ENCODE data around the gene FAM200B.

Gene FAM200B

DNA sequence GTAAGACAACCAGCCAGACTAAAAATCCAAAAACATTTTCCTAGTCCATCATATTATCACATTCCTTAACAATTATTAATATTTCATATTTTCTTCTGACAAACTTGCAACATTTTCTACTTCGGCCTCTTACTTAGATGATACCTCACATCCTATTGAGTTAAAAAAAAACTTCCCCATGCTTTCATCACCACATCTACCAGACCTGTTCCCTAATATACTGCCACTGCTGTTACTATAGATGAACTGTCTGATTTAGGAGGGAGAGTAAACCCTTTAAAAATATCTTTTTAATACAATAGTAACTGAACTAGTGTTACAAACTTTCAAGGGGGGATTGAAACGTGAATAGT is 1.5 kb downstream of the FAM200B start:
- no peak for TF ChIP-seq EZH2 (IDR thresholded peaks at IDR 0.05; ENCODE audit: borderline replicate concordance, low read depth, low read length, severe bottlenecking)
- TF ChIP-seq, protein P1, sequence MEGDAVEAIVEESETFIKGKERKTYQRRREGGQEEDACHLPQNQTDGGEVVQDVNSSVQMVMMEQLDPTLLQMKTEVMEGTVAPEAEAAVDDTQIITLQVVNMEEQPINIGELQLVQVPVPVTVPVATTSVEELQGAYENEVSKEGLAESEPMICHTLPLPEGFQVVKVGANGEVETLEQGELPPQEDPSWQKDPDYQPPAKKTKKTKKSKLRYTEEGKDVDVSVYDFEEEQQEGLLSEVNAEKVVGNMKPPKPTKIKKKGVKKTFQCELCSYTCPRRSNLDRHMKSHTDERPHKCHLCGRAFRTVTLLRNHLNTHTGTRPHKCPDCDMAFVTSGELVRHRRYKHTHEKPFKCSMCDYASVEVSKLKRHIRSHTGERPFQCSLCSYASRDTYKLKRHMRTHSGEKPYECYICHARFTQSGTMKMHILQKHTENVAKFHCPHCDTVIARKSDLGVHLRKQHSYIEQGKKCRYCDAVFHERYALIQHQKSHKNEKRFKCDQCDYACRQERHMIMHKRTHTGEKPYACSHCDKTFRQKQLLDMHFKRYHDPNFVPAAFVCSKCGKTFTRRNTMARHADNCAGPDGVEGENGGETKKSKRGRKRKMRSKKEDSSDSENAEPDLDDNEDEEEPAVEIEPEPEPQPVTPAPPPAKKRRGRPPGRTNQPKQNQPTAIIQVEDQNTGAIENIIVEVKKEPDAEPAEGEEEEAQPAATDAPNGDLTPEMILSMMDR (IDR thresholded peaks at IDR 0.05; ENCODE audit: borderline replicate concordance, extremely low read depth, low read length, poor library complexity, severe bottlenecking): no peak
- H3K27me3 ChIP-seq (ENCODE audit: insufficient read depth, low read length, poor library complexity): no peaks in the 10 kb centered on the region
- peaks cover 73% of the 10 kb centered on the region for H3K79me2 ChIP-seq (ENCODE audit: insufficient read depth, low read length)
- ATAC-seq (ENCODE audit: insufficient read depth, low read depth): no peak
- no peaks in the 10 kb centered on the region for H3K9me3 ChIP-seq (ENCODE audit: insufficient read depth, low read length, severe bottlenecking)
- peak overlapping the region in 1 of 2 experiments; percentile 85; a peak in 1 of 4 replicates for H3K4me3 ChIP-seq (ENCODE audit: low read depth in 1 of 2, low read length in 2 of 2)
- no peaks in the 10 kb centered on the region for H4K20me1 ChIP-seq (ENCODE audit: insufficient read depth, low read length)
- H3K9ac ChIP-seq (ENCODE audit: low read depth, low read length): peak overlapping the region; percentile 91
- H3K4me2 ChIP-seq (ENCODE audit: insufficient read depth, low read length): peak overlapping the region; percentile 86
- H3K36me3 ChIP-seq (ENCODE audit: insufficient read depth, low read length): peaks cover 42% of the 10 kb centered on the region
- DNase-seq: no peak
- H3K27ac ChIP-seq (ENCODE audit: low read length): no peak overlapping the region
- peaks cover 42% of the 10 kb centered on the region for H3K4me1 ChIP-seq (ENCODE audit: insufficient read depth, low read length)
- H2AFZ ChIP-seq (ENCODE audit: low read depth, low read length): no peak overlapping the region

DNA sequence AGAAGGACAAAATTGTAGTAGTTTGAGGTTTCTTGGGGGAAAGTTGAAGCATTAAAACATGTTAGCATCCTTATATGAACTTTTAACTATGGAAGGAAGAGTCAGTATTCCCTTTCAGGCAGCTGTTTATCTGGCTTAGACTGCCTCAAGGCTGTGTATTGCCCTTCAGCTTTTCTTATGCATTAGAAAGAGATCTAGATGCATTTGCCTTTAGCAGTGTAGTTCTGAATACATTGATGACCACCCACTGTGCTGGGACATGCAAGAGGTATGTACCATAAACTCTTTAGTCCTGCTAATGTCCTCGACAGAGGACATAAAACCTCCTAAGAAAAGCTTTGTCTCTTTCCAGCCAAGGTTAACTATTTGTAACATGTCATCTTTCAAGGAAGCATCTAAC is 2.9 kb downstream of the FAM200B start:
- H3K27ac ChIP-seq (ENCODE audit: low read length): no peak overlapping the region

DNA sequence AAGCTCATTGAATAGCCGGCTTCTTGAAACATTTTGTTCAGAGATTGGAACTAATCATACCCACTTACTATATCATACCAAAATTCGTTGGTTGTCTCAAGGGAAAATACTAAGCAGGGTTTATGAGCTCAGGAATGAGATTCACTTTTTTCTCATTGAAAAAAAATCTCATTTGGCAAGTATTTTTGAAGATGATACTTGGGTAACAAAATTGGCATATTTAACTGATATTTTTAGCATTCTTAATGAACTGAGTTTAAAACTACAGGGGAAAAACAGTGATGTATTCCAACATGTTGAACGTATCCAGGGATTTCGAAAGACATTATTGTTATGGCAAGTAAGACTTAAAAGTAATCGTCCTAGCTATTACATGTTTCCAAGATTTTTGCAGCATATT is 6.4 kb downstream of the FAM200B start:
- peaks cover 42% of the 10 kb centered on the region for H3K36me3 ChIP-seq (ENCODE audit: insufficient read depth, low read length)
- TF ChIP-seq, protein P1 (IDR thresholded peaks at IDR 0.05; ENCODE audit: borderline replicate concordance, extremely low read depth, low read length, poor library complexity, severe bottlenecking): no peak
- no peak for TF ChIP-seq EZH2 (IDR thresholded peaks at IDR 0.05; ENCODE audit: borderline replicate concordance, low read depth, low read length, severe bottlenecking)
- no peak for DNase-seq
- H3K79me2 ChIP-seq (ENCODE audit: insufficient read depth, low read length): peaks cover 24% of the 10 kb centered on the region
- H3K4me1 ChIP-seq (ENCODE audit: insufficient read depth, low read length): peaks cover 13% of the 10 kb centered on the region; the same call in 1 of the 2 replicates
- H3K27me3 ChIP-seq (ENCODE audit: insufficient read depth, low read length, poor library complexity): no peaks in the 10 kb centered on the region
- no peak overlapping the region for H2AFZ ChIP-seq (ENCODE audit: low read depth, low read length)
- H3K9me3 ChIP-seq (ENCODE audit: insufficient read depth, low read length, severe bottlenecking): no peaks in the 10 kb centered on the region
- H3K4me2 ChIP-seq (ENCODE audit: insufficient read depth, low read length): no peak overlapping the region
- ATAC-seq (ENCODE audit: insufficient read depth, low read depth): no peak
- no peak overlapping the region for H3K27ac ChIP-seq (ENCODE audit: low read length)
- H4K20me1 ChIP-seq (ENCODE audit: insufficient read depth, low read length): no peaks in the 10 kb centered on the region
- no peak overlapping the region for H3K4me3 ChIP-seq (ENCODE audit: low read depth in 1 of 2, low read length in 2 of 2)
- H3K9ac ChIP-seq (ENCODE audit: low read depth, low read length): no peak overlapping the region

More for the DNA sequence above, 2.9 kb downstream of the FAM200B start:
- H3K9me3 ChIP-seq (ENCODE audit: insufficient read depth, low read length, severe bottlenecking): no peaks in the 10 kb centered on the region
- H3K4me1 ChIP-seq (ENCODE audit: insufficient read depth, low read length): peaks cover 28% of the 10 kb centered on the region
- H2AFZ ChIP-seq (ENCODE audit: low read depth, low read length): no peak overlapping the region
- ATAC-seq (ENCODE audit: insufficient read depth, low read depth): no peak
- no peaks in the 10 kb centered on the region for H3K27me3 ChIP-seq (ENCODE audit: insufficient read depth, low read length, poor library complexity)
- H3K9ac ChIP-seq (ENCODE audit: low read depth, low read length): no peak overlapping the region
- DNase-seq: no peak
- H3K4me2 ChIP-seq (ENCODE audit: insufficient read depth, low read length): no peak overlapping the region
- peaks cover 59% of the 10 kb centered on the region for H3K79me2 ChIP-seq (ENCODE audit: insufficient read depth, low read length)
- H4K20me1 ChIP-seq (ENCODE audit: insufficient read depth, low read length): no peaks in the 10 kb centered on the region
- H3K4me3 ChIP-seq (ENCODE audit: low read depth in 1 of 2, low read length in 2 of 2): no peak overlapping the region
- peaks cover 42% of the 10 kb centered on the region for H3K36me3 ChIP-seq (ENCODE audit: insufficient read depth, low read length)
- TF ChIP-seq, protein P1 (IDR thresholded peaks at IDR 0.05; ENCODE audit: borderline replicate concordance, extremely low read depth, low read length, poor library complexity, severe bottlenecking): no peak

DNA sequence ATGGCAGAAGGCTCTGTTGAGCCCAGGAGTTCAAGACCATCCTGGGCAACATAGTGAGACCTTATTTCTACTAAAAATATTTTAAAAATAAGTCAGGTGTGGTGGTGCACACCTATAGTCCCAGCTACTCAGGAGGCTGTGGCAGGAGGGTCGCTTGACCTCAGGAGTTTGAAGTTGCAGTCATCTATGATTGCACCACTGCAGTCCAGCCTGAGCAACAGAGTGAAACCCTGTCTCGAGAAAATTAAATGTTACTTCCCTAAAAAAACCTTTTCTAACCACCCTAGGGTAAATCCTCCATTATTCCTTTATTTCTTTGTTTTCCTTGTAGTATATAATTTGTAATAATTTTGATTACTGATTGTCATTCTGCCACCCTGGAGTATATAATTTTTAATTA is 7.9 kb downstream of the FAM200B start:
- Histone ChIP-seq H3K9ac (ENCODE audit: low read depth, low read length) (no peak overlapping the region), H3K79me2 (ENCODE audit: insufficient read depth, low read length) (peaks cover 10% of the 10 kb centered on the region), H3K4me3 (ENCODE audit: low read depth in 1 of 2, low read length in 2 of 2) (no peak overlapping the region), H3K27me3 (ENCODE audit: insufficient read depth, low read length, poor library complexity) (no peaks in the 10 kb centered on the region), H3K36me3 (ENCODE audit: insufficient read depth, low read length) (peaks cover 36% of the 10 kb centered on the region), H3K4me1 (ENCODE audit: insufficient read depth, low read length) (peaks cover 6% of the 10 kb centered on the region; the same call in 1 of the 2 replicates), H3K4me2 (ENCODE audit: insufficient read depth, low read length) (no peak overlapping the region), H3K9me3 (ENCODE audit: insufficient read depth, low read length, severe bottlenecking) (no peaks in the 10 kb centered on the region), H4K20me1 (ENCODE audit: insufficient read depth, low read length) (no peaks in the 10 kb centered on the region), H2AFZ (ENCODE audit: low read depth, low read length) (no peak overlapping the region), H3K27ac (ENCODE audit: low read length) (no peak overlapping the region)
- no peak for TF ChIP-seq EZH2 (IDR thresholded peaks at IDR 0.05; ENCODE audit: borderline replicate concordance, low read depth, low read length, severe bottlenecking)
- TF ChIP-seq, protein P1 (IDR thresholded peaks at IDR 0.05; ENCODE audit: borderline replicate concordance, extremely low read depth, low read length, poor library complexity, severe bottlenecking): no peak
- DNase-seq (no peak), ATAC-seq (ENCODE audit: insufficient read depth, low read depth) (no peak)
